ENCODE measurements around the gene REM2. TPM values are rescaled to one million over a fixed set of nuclear protein-coding genes. Genes with fewer than 3 reads are reported as not detected.

REM2 gene
- polyA plus RNA-seq, 1 of the 3 experiments (the other 2 are of a cell fraction): 0.26 TPM

DNA sequence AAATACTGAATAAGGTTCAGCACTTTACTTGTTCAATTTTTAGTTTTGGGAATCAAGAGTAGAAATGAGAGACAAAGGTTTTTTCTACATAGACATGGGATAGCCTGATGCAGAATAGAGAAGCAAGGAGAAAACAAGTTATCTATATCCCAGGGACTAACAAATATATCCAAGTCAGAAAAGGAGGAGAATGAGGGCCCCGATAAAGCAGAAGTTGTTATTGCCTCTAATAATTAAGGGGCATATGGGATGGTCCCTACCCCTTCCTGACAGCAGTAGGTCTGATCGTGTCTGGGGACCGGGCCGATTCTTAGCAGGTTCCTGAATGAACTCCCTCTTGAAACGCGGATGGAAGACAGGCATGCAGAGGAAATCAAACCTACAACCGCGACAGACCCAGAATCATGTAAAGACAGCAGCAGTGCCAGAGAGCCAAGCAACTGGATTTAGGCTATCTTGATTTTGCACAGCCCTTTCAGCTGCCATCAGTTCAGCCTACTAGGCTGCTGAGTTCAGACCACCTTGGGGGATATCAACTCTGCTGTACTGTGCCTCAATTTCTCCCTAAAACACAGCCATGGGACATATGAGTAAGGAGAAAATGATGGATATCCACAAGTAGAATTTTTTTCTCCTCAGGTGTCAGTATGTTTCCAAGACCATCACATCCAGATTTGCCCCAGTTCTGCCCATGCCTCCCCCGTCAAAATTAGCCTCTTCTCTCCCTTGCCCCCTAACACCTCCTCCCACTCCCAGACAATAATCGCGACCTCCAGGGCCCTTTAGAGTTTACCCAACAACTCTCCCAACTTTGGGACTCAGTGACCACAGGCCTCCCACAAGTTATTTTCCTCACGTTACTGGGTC is 45.4 kb downstream of the REM2 start:
- 11% methylated on average over 11 of the region's 12 CpGs for WGBS (ENCODE audit: low lambda C conversion rate)
- peaks cover 9 to 12% of the 10 kb centered on the region in 2 experiments; a peak in 2 of 4 replicates for H3K4me1 ChIP-seq (ENCODE audit: control insufficient read depth in 1 of 2, insufficient read depth in 2 of 2, low read depth in 1 of 2, low read length in 1 of 2)
- peak overlapping the region; percentile 83 to 84 for H3K4me3 ChIP-seq (ENCODE audit: low read depth in 2 of 2, low read length in 1 of 2)
- ChIA-PET POLR2A (interaction anchor here (0.7 to 1.3 kb wide), 3 partner anchors 10 to 48 kb away, joined by 3 to 15 read pairs (median 5); partner anchors contain the start of genes HAUS4 and RBM23), CTCF (interaction anchor here (1.3 to 3.7 kb wide), 15 partner anchors 8 to 140 kb away, joined by 3 to 36 read pairs (median 13); partner anchors contain the start of genes AJUBA, CDH24, LRP10 and RBM23)
- H3K36me3 ChIP-seq (replicated peaks in 1 of 2; ENCODE audit: control insufficient read depth in 1 of 2, insufficient read depth in 2 of 2, low read length in 1 of 2): peaks cover 23% of the 10 kb centered on the region in 2 experiments
- peaks cover 28% of the 10 kb centered on the region for H3K79me2 ChIP-seq (ENCODE audit: insufficient read depth)
- H4K20me1 ChIP-seq (ENCODE audit: insufficient read depth): no peaks in the 10 kb centered on the region
- no peaks in the 10 kb centered on the region for H3K9me3 ChIP-seq
- H2AFZ ChIP-seq (ENCODE audit: low read depth): peak overlapping the region; percentile 78
- no peak; the same call in 1 of the 2 replicates for TF ChIP-seq MAX (IDR thresholded peaks at IDR 0.05; ENCODE audit: low read depth)
- TF ChIP-seq RXRA (IDR thresholded peaks at IDR 0.05; ENCODE audit: borderline replicate concordance, low read depth): no peak
- no peak for TF ChIP-seq RAD21 (IDR thresholded peaks at IDR 0.05; ENCODE audit: low read length)
- TF ChIP-seq EZH2phosphoT487 (IDR thresholded peaks at IDR 0.05; ENCODE audit: borderline replicate concordance, low read depth): no peak
- no peak for TF ChIP-seq RFX5 (IDR thresholded peaks at IDR 0.05; ENCODE audit: low read length)
- no peak for TF ChIP-seq MEF2A (IDR thresholded peaks at IDR 0.05; ENCODE audit: borderline replicate concordance, low read depth)
- peak overlapping the region; percentile 72 to 89; a peak in 3 of 4 replicates for H3K27ac ChIP-seq (ENCODE audit: low read depth in 2 of 2, low read length in 1 of 2)
- peak overlapping the region; percentile 94 for H3K4me2 ChIP-seq
- peaks cover 14% of the 10 kb centered on the region for H3F3A ChIP-seq (replicated peaks; ENCODE audit: insufficient read depth)
- peak overlapping the region; percentile 86 for H3K9ac ChIP-seq
- H3K9me2 ChIP-seq: no peaks in the 10 kb centered on the region
- DNase-seq: no peak
- H3K27me3 ChIP-seq (ENCODE audit: insufficient read depth): no peaks in the 10 kb centered on the region

DNA sequence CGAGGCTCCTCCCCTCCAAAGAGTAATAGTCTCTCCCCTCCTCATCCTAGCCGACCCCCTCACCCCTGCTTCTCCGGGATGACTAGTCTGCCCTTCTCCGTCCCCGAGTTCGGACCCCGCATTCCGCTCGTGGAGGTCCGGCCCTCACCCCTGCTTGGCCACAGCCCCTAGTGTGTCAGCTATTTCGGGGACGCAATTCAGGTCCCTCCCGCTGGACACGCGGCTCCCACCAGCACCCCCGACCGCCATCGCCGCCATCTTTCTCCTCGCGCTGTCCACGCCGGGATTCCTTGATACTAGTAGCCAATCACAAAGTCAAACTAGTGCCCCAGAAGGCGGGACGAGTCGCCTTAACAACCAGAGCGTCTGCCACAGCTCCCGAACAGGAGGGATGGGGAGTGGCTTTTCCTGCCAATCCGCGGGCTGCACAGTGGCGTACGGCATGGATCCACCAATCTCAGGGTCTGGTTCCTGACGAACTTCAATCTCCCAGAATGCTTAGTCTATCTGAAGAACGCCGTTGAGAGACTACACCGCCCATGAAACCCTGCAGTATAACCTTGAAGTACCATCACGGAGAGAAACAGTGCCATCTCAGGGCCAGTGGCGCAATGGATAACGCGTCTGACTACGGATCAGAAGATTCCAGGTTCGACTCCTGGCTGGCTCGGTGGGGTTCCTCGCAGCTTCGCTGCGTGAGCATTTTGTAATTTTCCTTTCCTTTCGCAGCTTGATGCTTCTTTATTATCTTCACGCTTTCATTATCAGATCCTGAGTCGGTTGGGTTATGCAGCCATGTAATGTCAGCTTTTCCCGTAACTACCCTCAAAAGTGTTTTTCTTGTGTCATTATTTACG is 46.3 kb downstream of the REM2 start, which contains the start of gene PRMT5:
Gene PRMT5 (minus strand): TSS at position 273 of the 857 bp plus-strand sequence. CDS start 15 bp downstream, at position 258.
- ChIA-PET POLR2A (interaction anchor here (0.7 to 1.6 kb wide), 5 partner anchors 11 to 80 kb away, joined by 3 to 15 read pairs (median 4); partner anchors contain the start of genes HAUS4 and RBM23), CTCF (interaction anchor here (0.6 to 3.7 kb wide), 32 partner anchors 9 to 153 kb away, joined by 3 to 36 read pairs (median 7); partner anchors contain the start of genes AJUBA, CDH24, HAUS4 and LRP10)
- peak; percentile 91 for DNase-seq
- Histone ChIP-seq H3K4me1 (ENCODE audit: control insufficient read depth in 1 of 2, insufficient read depth in 2 of 2, low read depth in 1 of 2, low read length in 1 of 2) (peaks cover 9 to 12% of the 10 kb centered on the region in 2 experiments; a peak in 2 of 4 replicates), H3K9me3 (no peaks in the 10 kb centered on the region), H3K36me3 (replicated peaks in 1 of 2; ENCODE audit: control insufficient read depth in 1 of 2, insufficient read depth in 2 of 2, low read length in 1 of 2) (peaks cover 16 to 17% of the 10 kb centered on the region in 2 experiments), H3K27me3 (ENCODE audit: insufficient read depth) (no peaks in the 10 kb centered on the region), H3F3A (replicated peaks; ENCODE audit: insufficient read depth) (peaks cover 13% of the 10 kb centered on the region), H3K9me2 (no peaks in the 10 kb centered on the region), H3K9ac (peak within 1 kb of the TSS; percentile 86), H4K20me1 (ENCODE audit: insufficient read depth) (no peaks in the 10 kb centered on the region), H2AFZ (ENCODE audit: low read depth) (peak within 1 kb of the TSS; percentile 94), H3K27ac (ENCODE audit: low read depth in 2 of 2, low read length in 1 of 2) (peak within 1 kb of the TSS; percentile 85 to 89), H3K79me2 (ENCODE audit: insufficient read depth) (peaks cover 28% of the 10 kb centered on the region), H3K4me3 (ENCODE audit: low read depth in 2 of 2, low read length in 1 of 2) (peak within 1 kb of the TSS; percentile 83 to 84), H3K4me2 (peak within 1 kb of the TSS; percentile 94)
- WGBS (ENCODE audit: low lambda C conversion rate): under 1% methylated on average over 40 of the region's 51 CpGs
- 0 out of 2 replicates have a peak, but pooled peaks have one; percentile 46 for TF ChIP-seq REST (IDR thresholded peaks at IDR 0.05; ENCODE audit: low read depth, low read length)
- peak; percentile 84 for TF ChIP-seq POLR2AphosphoS5 (IDR thresholded peaks at IDR 0.05; ENCODE audit: low read depth, low read length)
- peak; percentile 60; the same call in 1 of the 2 replicates for TF ChIP-seq PBX3 (IDR thresholded peaks at IDR 0.05)
- no peak for TF ChIP-seq GATA2 (CRISPR knock-in tag; IDR thresholded peaks at IDR 0.05)
- peak; percentile 66; the same call in 1 of the 2 replicates for TF ChIP-seq FOSL2 (IDR thresholded peaks at IDR 0.05; ENCODE audit: borderline replicate concordance, low read depth)
- peak; percentile 95 for TF ChIP-seq YY1 (IDR thresholded peaks at IDR 0.05; ENCODE audit: low read depth)
- TF ChIP-seq RFX5 (IDR thresholded peaks at IDR 0.05; ENCODE audit: low read length): peak; percentile 87; the same call in 1 of the 2 replicates
- peak; percentile 51; the same call in 1 of the 2 replicates for TF ChIP-seq RCOR1 (IDR thresholded peaks at IDR 0.05; ENCODE audit: low read length)
- 0 out of 2 replicates have a peak, but pooled peaks have one; percentile 57 for TF ChIP-seq SIN3A (IDR thresholded peaks at IDR 0.05; ENCODE audit: borderline replicate concordance, low read depth, low read length)
- 0 out of 2 replicates have a peak, but pooled peaks have one; percentile 33 for TF ChIP-seq IRF3 (IDR thresholded peaks at IDR 0.05; ENCODE audit: low read depth, low read length)
- peak; percentile 83; the same call in 1 of the 2 replicates for TF ChIP-seq TEAD4 (IDR thresholded peaks at IDR 0.05; ENCODE audit: borderline replicate concordance, insufficient read depth)
